HEK293 (cell line): ENCODE results near the gene SLC40A1.

ENCODE experiments used
- CTCF ChIA-PET: fragments of 350-600 bp; formaldehyde crosslinking; extraction: SDS; loops from one replicate; lab custom pipeline; 2021; ENCODE audit warnings: antibody characterized with exemption; lab: Yijun Ruan, JAX
- POLR2A ChIA-PET: fragments of 300-600 bp; formaldehyde crosslinking; extraction: SDS; loops from one replicate; lab custom pipeline; 2020; ENCODE audit warnings: antibody characterized with exemption, inconsistent platforms; lab: Yijun Ruan, JAX
- H3K27ac ChIP-seq: fragments of 200-500 bp; sonication (Bioruptor generic); 2 replicates; pipeline ENCODE4 v1.5.1; 2014; ENCODE audit warnings: low read depth, low read length, control low read depth, inconsistent platforms; ENCODE audit errors: extremely low read depth
- H3K36me3 ChIP-seq, 2 experiments: fragments of 200-500 bp in 1 of 2; sonication (Bioruptor generic) in 1 of 2; 1 replicate in 1 of 2; 2 replicates in 1 of 2; pipeline ENCODE4 v1.5.1; 2014 to 2017; ENCODE audit warnings: inconsistent platforms in 2 of 2, low read length in 2 of 2; ENCODE audit not compliant: control insufficient read depth in 2 of 2, insufficient read depth in 1 of 2
- H3K4me1 ChIP-seq: fragments of 200-500 bp; sonication (Bioruptor generic); 2 replicates; pipeline ENCODE4 v1.5.1; 2014; ENCODE audit warnings: mild to moderate bottlenecking, low read length, inconsistent platforms; ENCODE audit not compliant: control insufficient read depth, insufficient read depth
- H3K4me3 ChIP-seq: 2 replicates; pipeline ENCODE4 v1.5.1; 2011; ENCODE audit warnings: low read depth, mild to moderate bottlenecking, control low read depth, low read length, moderate library complexity
- H3K9me3 ChIP-seq: fragments of 200-500 bp; sonication (Bioruptor generic); 2 replicates; pipeline ENCODE4 v1.5.1; 2014; ENCODE audit warnings: low read depth, low read length, inconsistent platforms; ENCODE audit not compliant: control insufficient read depth, insufficient read depth
- EGR2 ChIP-seq: fragments of 450-650 bp; formaldehyde crosslinking; IDR thresholded peaks from 2 replicates; pipeline ENCODE4 v1.5.1; 2016; ENCODE audit warnings: low read depth, missing biosample characterization, missing genetic modification characterization
- HOXD13 ChIP-seq: sonication (generic); formaldehyde crosslinking; IDR thresholded peaks from 2 replicates; pipeline ENCODE4 v1.8.0; 2022; ENCODE audit warnings: missing genetic modification reagents, borderline replicate concordance
- KLF16 ChIP-seq: fragments of 450-650 bp; formaldehyde crosslinking; IDR thresholded peaks from 2 replicates; pipeline ENCODE4 v1.5.1; 2017; ENCODE audit warnings: missing biosample characterization, missing genetic modification characterization
- KLF7 ChIP-seq: fragments of 450-650 bp; formaldehyde crosslinking; IDR thresholded peaks from 2 replicates; pipeline ENCODE4 v1.5.1; 2016; ENCODE audit warnings: missing biosample characterization, missing genetic modification characterization, borderline replicate concordance
- MEIS1 ChIP-seq: sonication (generic); formaldehyde crosslinking; IDR thresholded peaks from 2 replicates; pipeline ENCODE4 v1.8.1; 2022; ENCODE audit warnings: missing genetic modification reagents, mild to moderate bottlenecking, borderline replicate concordance
- PRDM1 ChIP-seq: fragments of 450-650 bp; formaldehyde crosslinking; IDR thresholded peaks from 2 replicates; pipeline ENCODE4; 2016; ENCODE audit warnings: missing biosample characterization, missing genetic modification characterization
- TRIM28 ChIP-seq: IDR thresholded peaks from 2 replicates; pipeline ENCODE4 v1.6.1; 2011; ENCODE audit warnings: low read length, control low read depth, borderline replicate concordance
- ZBTB7A ChIP-seq: fragments of 450-650 bp; formaldehyde crosslinking; IDR thresholded peaks from 2 replicates; pipeline ENCODE4 v1.5.1; 2016; ENCODE audit warnings: low read depth, missing biosample characterization, missing genetic modification characterization
- ZFP37 ChIP-seq: fragments of 450-650 bp; formaldehyde crosslinking; IDR thresholded peaks from 2 replicates; pipeline ENCODE4 v1.5.1; 2016; ENCODE audit warnings: missing biosample characterization, missing genetic modification characterization
- ZNF221 ChIP-seq: fragments of 450-650 bp; formaldehyde crosslinking; IDR thresholded peaks from 2 replicates; pipeline ENCODE4 v1.5.1; 2017; ENCODE audit warnings: missing biosample characterization, missing genetic modification characterization, borderline replicate concordance
- ZNF248 ChIP-seq: fragments of 450-650 bp; formaldehyde crosslinking; IDR thresholded peaks from 2 replicates; pipeline ENCODE4 v1.5.1; 2017; ENCODE audit warnings: missing biosample characterization, missing genetic modification characterization
- ZNF48 ChIP-seq: fragments of 450-650 bp; formaldehyde crosslinking; IDR thresholded peaks from 2 replicates; pipeline ENCODE4 v1.5.1; 2016; ENCODE audit warnings: missing biosample characterization, missing genetic modification characterization
- ZNF792 ChIP-seq: fragments of 450-650 bp; formaldehyde crosslinking; IDR thresholded peaks from 2 replicates; pipeline ENCODE4 v1.5.1; 2016; ENCODE audit warnings: missing biosample characterization, missing genetic modification characterization
- ZNF843 ChIP-seq: fragments of 450-650 bp; formaldehyde crosslinking; IDR thresholded peaks from 2 replicates; pipeline ENCODE4 v1.5.1; 2016; ENCODE audit warnings: missing biosample characterization, missing genetic modification characterization
- TF ChIP-seq, protein P1 (sequence below): fragments of 450-650 bp; formaldehyde crosslinking; IDR thresholded peaks from 2 replicates; pipeline ENCODE4 v1.5.1; 2017; ENCODE audit warnings: missing biosample characterization, missing genetic modification characterization
- TF ChIP-seq, protein P2 (sequence below): fragments of 450-650 bp; formaldehyde crosslinking; IDR thresholded peaks from 2 replicates; pipeline ENCODE4 v1.5.1; 2016; ENCODE audit warnings: missing biosample characterization, missing genetic modification characterization, borderline replicate concordance
- TF ChIP-seq, protein P3 (sequence below): fragments of 450-650 bp; formaldehyde crosslinking; IDR thresholded peaks from 2 replicates; pipeline ENCODE4 v1.5.1; 2016; ENCODE audit warnings: missing biosample characterization, missing genetic modification characterization, borderline replicate concordance
- TF ChIP-seq, protein P4 (sequence below): fragments of 450-650 bp; formaldehyde crosslinking; IDR thresholded peaks from 2 replicates; pipeline ENCODE4 v1.5.1; 2016; ENCODE audit warnings: missing biosample characterization, missing genetic modification characterization

The SLC40A1 gene

DNA sequence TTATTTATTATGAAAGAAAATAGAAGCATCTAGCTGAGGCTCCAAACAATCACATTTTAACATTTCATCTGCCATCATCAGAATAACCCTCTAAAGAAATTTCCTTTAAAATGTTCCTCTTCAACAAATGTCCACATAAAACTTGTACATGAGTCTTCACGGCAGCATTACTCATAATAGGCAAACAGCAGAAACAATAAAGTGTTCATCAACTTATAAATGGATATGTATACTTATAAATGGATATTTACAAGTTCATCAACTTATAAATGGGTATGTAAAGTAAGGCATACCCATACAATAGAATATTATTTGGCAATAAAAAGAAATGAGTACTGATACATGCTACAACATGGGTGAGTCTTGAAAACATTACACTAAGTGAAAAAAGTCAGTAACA lies 47.2 kb upstream of the SLC40A1 start:
- Histone ChIP-seq H3K4me1 (0 out of 2 replicates have a peak, but pooled peaks cover 3% of the 10 kb centered on the region), H3K4me3 (no peak overlapping the region), H3K36me3 (no peaks in the 10 kb centered on the region), H3K27ac (no peak overlapping the region), H3K9me3 (no peaks in the 10 kb centered on the region)
- ChIA-PET CTCF (interaction anchor here (0.7 to 1.0 kb wide), 2 partner anchors 54 to 75 kb away, joined by 3 to 5 read pairs; no protein-coding TSS in a partner anchor), POLR2A (no interaction called here)
- TF ChIP-seq ZNF792: no peak
- TF ChIP-seq ZNF843 (tag by site-specific recombination): no peak
- no peak for TF ChIP-seq KLF7 (tag by site-specific recombination)
- no peak for TF ChIP-seq MEIS1 (CRISPR knock-in tag)

DNA sequence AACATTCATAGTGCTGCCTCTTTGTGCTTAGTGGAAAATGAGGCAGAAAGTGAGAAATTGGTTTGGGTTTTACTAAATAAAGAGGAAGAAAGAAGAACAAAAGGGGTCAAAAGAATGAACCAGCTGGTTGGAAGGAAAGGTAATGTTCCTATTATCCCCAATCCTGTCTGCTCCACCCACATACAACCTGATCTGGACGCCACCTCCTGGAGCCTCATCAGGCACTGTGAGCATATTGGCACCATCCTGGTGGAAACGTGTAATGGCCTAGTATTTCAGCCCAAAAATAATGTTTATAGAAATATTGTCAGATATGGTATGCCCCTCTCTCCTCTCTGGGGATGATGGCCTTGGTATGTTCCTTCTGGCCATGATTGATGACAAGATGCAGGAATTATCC lies 45.0 kb upstream of the SLC40A1 start:
- no peak overlapping the region for H3K4me3 ChIP-seq
- no peak for TF ChIP-seq EGR2 (tag by site-specific recombination)
- no peak for TF ChIP-seq ZNF248 (tag by site-specific recombination)
- no peak for TF ChIP-seq HOXD13
- no peak for TF ChIP-seq ZNF221 (tag by site-specific recombination)
- no peak for TF ChIP-seq ZNF792
- TF ChIP-seq KLF16: no peak
- TF ChIP-seq ZFP37 (tag by site-specific recombination): no peak
- TF ChIP-seq, protein P1, sequence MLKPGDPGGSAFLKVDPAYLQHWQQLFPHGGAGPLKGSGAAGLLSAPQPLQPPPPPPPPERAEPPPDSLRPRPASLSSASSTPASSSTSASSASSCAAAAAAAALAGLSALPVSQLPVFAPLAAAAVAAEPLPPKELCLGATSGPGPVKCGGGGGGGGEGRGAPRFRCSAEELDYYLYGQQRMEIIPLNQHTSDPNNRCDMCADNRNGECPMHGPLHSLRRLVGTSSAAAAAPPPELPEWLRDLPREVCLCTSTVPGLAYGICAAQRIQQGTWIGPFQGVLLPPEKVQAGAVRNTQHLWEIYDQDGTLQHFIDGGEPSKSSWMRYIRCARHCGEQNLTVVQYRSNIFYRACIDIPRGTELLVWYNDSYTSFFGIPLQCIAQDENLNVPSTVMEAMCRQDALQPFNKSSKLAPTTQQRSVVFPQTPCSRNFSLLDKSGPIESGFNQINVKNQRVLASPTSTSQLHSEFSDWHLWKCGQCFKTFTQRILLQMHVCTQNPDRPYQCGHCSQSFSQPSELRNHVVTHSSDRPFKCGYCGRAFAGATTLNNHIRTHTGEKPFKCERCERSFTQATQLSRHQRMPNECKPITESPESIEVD (tag by site-specific recombination): no peak
- TF ChIP-seq ZBTB7A (tag by site-specific recombination): no peak
- H3K9me3 ChIP-seq: no peaks in the 10 kb centered on the region
- 0 out of 2 replicates have a peak, but pooled peaks cover 3% of the 10 kb centered on the region for H3K4me1 ChIP-seq
- CTCF ChIA-PET: interaction anchor here (1.1 kb wide), 1 partner anchor 10 kb away, joined by 3 read pairs; no protein-coding TSS in a partner anchor
- H3K27ac ChIP-seq: no peak overlapping the region
- POLR2A ChIA-PET: no interaction called here
- H3K36me3 ChIP-seq: no peaks in the 10 kb centered on the region

DNA sequence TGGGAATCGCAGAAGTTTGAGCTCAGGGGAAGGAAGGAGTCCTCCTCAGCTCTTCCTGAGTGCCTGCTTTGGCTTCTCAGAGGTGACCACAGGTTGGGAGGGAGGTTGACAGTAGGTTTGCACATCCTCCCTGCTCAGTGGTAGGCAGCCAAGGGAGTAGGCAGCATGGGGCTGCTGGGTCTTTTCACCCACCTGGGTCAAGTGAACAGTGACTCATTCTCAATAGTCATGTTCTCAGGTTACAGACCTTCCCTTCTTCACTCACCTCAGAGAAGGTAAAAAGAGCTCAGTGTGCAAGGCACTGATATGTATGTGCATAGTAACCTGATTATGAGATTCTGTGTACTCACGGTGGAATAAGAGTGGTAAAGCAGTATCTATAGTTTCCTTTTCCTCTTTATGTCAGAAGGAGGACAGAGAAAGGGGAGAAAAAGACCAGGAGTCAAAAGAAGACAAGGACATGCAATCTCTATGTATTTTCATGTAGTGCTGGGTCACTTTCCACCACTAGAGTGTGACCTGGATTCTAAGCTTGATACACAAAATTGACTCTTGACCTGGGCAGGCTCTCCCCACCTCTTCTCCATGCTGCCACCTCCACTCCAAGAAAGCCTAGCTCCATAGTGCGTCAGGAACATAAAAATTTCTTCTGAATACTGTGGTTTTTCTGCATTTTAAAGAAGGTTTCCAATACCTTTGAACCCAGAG lies 44.2 kb upstream of the SLC40A1 start:
- H3K4me3 ChIP-seq: no peak overlapping the region
- ChIA-PET CTCF (interaction anchor here (0.5 kb wide), 1 partner anchor 10 kb away, joined by 3 read pairs; no protein-coding TSS in a partner anchor), POLR2A (no interaction called here)
- TF ChIP-seq TRIM28: no peak
- TF ChIP-seq, protein P2, sequence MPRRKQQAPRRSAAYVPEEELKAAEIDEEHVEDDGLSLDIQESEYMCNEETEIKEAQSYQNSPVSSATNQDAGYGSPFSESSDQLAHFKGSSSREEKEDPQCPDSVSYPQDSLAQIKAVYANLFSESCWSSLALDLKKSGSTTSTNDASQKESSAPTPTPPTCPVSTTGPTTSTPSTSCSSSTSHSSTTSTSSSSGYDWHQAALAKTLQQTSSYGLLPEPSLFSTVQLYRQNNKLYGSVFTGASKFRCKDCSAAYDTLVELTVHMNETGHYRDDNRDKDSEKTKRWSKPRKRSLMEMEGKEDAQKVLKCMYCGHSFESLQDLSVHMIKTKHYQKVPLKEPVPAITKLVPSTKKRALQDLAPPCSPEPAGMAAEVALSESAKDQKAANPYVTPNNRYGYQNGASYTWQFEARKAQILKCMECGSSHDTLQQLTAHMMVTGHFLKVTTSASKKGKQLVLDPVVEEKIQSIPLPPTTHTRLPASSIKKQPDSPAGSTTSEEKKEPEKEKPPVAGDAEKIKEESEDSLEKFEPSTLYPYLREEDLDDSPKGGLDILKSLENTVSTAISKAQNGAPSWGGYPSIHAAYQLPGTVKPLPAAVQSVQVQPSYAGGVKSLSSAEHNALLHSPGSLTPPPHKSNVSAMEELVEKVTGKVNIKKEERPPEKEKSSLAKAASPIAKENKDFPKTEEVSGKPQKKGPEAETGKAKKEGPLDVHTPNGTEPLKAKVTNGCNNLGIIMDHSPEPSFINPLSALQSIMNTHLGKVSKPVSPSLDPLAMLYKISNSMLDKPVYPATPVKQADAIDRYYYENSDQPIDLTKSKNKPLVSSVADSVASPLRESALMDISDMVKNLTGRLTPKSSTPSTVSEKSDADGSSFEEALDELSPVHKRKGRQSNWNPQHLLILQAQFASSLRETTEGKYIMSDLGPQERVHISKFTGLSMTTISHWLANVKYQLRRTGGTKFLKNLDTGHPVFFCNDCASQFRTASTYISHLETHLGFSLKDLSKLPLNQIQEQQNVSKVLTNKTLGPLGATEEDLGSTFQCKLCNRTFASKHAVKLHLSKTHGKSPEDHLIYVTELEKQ: no peak
- TF ChIP-seq, protein P3, sequence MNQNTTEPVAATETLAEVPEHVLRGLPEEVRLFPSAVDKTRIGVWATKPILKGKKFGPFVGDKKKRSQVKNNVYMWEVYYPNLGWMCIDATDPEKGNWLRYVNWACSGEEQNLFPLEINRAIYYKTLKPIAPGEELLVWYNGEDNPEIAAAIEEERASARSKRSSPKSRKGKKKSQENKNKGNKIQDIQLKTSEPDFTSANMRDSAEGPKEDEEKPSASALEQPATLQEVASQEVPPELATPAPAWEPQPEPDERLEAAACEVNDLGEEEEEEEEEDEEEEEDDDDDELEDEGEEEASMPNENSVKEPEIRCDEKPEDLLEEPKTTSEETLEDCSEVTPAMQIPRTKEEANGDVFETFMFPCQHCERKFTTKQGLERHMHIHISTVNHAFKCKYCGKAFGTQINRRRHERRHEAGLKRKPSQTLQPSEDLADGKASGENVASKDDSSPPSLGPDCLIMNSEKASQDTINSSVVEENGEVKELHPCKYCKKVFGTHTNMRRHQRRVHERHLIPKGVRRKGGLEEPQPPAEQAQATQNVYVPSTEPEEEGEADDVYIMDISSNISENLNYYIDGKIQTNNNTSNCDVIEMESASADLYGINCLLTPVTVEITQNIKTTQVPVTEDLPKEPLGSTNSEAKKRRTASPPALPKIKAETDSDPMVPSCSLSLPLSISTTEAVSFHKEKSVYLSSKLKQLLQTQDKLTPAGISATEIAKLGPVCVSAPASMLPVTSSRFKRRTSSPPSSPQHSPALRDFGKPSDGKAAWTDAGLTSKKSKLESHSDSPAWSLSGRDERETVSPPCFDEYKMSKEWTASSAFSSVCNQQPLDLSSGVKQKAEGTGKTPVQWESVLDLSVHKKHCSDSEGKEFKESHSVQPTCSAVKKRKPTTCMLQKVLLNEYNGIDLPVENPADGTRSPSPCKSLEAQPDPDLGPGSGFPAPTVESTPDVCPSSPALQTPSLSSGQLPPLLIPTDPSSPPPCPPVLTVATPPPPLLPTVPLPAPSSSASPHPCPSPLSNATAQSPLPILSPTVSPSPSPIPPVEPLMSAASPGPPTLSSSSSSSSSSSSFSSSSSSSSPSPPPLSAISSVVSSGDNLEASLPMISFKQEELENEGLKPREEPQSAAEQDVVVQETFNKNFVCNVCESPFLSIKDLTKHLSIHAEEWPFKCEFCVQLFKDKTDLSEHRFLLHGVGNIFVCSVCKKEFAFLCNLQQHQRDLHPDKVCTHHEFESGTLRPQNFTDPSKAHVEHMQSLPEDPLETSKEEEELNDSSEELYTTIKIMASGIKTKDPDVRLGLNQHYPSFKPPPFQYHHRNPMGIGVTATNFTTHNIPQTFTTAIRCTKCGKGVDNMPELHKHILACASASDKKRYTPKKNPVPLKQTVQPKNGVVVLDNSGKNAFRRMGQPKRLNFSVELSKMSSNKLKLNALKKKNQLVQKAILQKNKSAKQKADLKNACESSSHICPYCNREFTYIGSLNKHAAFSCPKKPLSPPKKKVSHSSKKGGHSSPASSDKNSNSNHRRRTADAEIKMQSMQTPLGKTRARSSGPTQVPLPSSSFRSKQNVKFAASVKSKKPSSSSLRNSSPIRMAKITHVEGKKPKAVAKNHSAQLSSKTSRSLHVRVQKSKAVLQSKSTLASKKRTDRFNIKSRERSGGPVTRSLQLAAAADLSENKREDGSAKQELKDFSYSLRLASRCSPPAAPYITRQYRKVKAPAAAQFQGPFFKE (tag by site-specific recombination): no peak
- peak; percentile 49; the same call in 1 of the 2 replicates for TF ChIP-seq PRDM1 (tag by site-specific recombination)
- no peak for TF ChIP-seq ZFP37 (tag by site-specific recombination)
- no peak for TF ChIP-seq ZNF48
- TF ChIP-seq, protein P4, sequence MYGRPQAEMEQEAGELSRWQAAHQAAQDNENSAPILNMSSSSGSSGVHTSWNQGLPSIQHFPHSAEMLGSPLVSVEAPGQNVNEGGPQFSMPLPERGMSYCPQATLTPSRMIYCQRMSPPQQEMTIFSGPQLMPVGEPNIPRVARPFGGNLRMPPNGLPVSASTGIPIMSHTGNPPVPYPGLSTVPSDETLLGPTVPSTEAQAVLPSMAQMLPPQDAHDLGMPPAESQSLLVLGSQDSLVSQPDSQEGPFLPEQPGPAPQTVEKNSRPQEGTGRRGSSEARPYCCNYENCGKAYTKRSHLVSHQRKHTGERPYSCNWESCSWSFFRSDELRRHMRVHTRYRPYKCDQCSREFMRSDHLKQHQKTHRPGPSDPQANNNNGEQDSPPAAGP (tag by site-specific recombination): no peak
- TF ChIP-seq EGR2 (tag by site-specific recombination): peak; percentile 44; the same call in 1 of the 2 replicates

More for the DNA sequence above, 44.2 kb upstream of the SLC40A1 start:
- no peak overlapping the region for H3K27ac ChIP-seq
- no peaks in the 10 kb centered on the region for H3K36me3 ChIP-seq
- H3K9me3 ChIP-seq: no peaks in the 10 kb centered on the region
- no peaks in the 10 kb centered on the region for H3K4me1 ChIP-seq
